ENCODE data around the gene SLC17A3. TPM values are rescaled to one million over a fixed set of nuclear protein-coding genes. Genes with fewer than 3 reads are reported as not detected.

SLC17A3 gene
- total RNA-seq, 1 experiment from 2014 or later: not detected

GRCh38 chr6:25815194-25815593 lies 58.8 kb downstream of the SLC17A3 start:
- ChIA-PET CTCF (no interaction called here), POLR2A (no interaction called here)
- H3K4me1 ChIP-seq (ENCODE audit: control insufficient read depth, insufficient read depth, low read length): no peaks in the 10 kb centered on the region
- no peak overlapping the region for H3K4me3 ChIP-seq (ENCODE audit: low read depth in 2 of 2, low read length in 2 of 2)
- H3K9me3 ChIP-seq (ENCODE audit: control insufficient read depth, insufficient read depth, low read depth, low read length): no peaks in the 10 kb centered on the region
- no peak for TF ChIP-seq SIN3A (IDR thresholded peaks at IDR 0.05; ENCODE audit: borderline replicate concordance, insufficient read depth, low read depth, low read length)
- H3K27ac ChIP-seq (ENCODE audit: low read length): no peak overlapping the region
- H3K27me3 ChIP-seq (ENCODE audit: control insufficient read depth, insufficient read depth, low read length): peaks cover 3% of the 10 kb centered on the region; the same call in 1 of the 2 replicates
- no TSS peak for BruUV-seq (replicated peaks)
- in situ Hi-C loops (cut with HindIII; ENCODE audit: low pct_unique_long_range_greater_than_20kb, low sequenced_read_pairs): no loop called here
- intact Hi-C loops (cut with micrococcal nuclease; ENCODE audit: unreplicated experiment): no loop called here
- DNase-seq (ENCODE audit: low read depth, low spot score) (no peak), ATAC-seq (no peak)
- no peaks in the 10 kb centered on the region for H3K36me3 ChIP-seq (ENCODE audit: control insufficient read depth, insufficient read depth, low read length)

GRCh38 chr6:25804804-25805203 lies 69.2 kb downstream of the SLC17A3 start:
- ChIA-PET CTCF (no interaction called here), POLR2A (interaction anchor here (0.6 kb wide), 1 partner anchor 475 kb away, joined by 3 read pairs; no protein-coding TSS in a partner anchor)
- DNase-seq (ENCODE audit: low read depth, low spot score) (no peak), ATAC-seq (no peak)
- in situ Hi-C loops (cut with HindIII; ENCODE audit: low pct_unique_long_range_greater_than_20kb, low sequenced_read_pairs): no loop called here
- no peaks in the 10 kb centered on the region for H3K36me3 ChIP-seq (ENCODE audit: control insufficient read depth, insufficient read depth, low read length)
- no peak overlapping the region for H3K27ac ChIP-seq (ENCODE audit: low read length)
- H3K27me3 ChIP-seq (ENCODE audit: control insufficient read depth, insufficient read depth, low read length): 0 out of 2 replicates have a peak, but pooled peaks cover 2% of the 10 kb centered on the region
- no peak overlapping the region for H3K4me3 ChIP-seq (ENCODE audit: low read depth in 2 of 2, low read length in 2 of 2)
- BruUV-seq (replicated peaks): no TSS peak
- H3K4me1 ChIP-seq (ENCODE audit: control insufficient read depth, insufficient read depth, low read length): no peaks in the 10 kb centered on the region
- H3K9me3 ChIP-seq (ENCODE audit: control insufficient read depth, insufficient read depth, low read depth, low read length): no peaks in the 10 kb centered on the region
- intact Hi-C loops (cut with micrococcal nuclease; ENCODE audit: unreplicated experiment): no loop called here
- TF ChIP-seq, protein P1, sequence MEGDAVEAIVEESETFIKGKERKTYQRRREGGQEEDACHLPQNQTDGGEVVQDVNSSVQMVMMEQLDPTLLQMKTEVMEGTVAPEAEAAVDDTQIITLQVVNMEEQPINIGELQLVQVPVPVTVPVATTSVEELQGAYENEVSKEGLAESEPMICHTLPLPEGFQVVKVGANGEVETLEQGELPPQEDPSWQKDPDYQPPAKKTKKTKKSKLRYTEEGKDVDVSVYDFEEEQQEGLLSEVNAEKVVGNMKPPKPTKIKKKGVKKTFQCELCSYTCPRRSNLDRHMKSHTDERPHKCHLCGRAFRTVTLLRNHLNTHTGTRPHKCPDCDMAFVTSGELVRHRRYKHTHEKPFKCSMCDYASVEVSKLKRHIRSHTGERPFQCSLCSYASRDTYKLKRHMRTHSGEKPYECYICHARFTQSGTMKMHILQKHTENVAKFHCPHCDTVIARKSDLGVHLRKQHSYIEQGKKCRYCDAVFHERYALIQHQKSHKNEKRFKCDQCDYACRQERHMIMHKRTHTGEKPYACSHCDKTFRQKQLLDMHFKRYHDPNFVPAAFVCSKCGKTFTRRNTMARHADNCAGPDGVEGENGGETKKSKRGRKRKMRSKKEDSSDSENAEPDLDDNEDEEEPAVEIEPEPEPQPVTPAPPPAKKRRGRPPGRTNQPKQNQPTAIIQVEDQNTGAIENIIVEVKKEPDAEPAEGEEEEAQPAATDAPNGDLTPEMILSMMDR (IDR thresholded peaks at IDR 0.05): no peak
- TF ChIP-seq REST (IDR thresholded peaks at IDR 0.05; ENCODE audit: insufficient read depth in 1 of 2, low read depth in 2 of 2, low read length in 1 of 2): no peak
- TF ChIP-seq POLR2AphosphoS5 (IDR thresholded peaks at IDR 0.05; ENCODE audit: low read depth, low read length): no peak
- no peak for TF ChIP-seq TCF7L2 (IDR thresholded peaks at IDR 0.05; ENCODE audit: low read depth, low read length)
- TF ChIP-seq SIN3A (IDR thresholded peaks at IDR 0.05; ENCODE audit: borderline replicate concordance, insufficient read depth, low read depth, low read length): no peak

GRCh38 chr6:25801436-25801835 lies 72.6 kb downstream of the SLC17A3 start:
- Histone ChIP-seq H3K4me1 (ENCODE audit: control insufficient read depth, insufficient read depth, low read length) (no peaks in the 10 kb centered on the region), H3K36me3 (ENCODE audit: control insufficient read depth, insufficient read depth, low read length) (no peaks in the 10 kb centered on the region), H3K9me3 (ENCODE audit: control insufficient read depth, insufficient read depth, low read depth, low read length) (no peaks in the 10 kb centered on the region), H3K27me3 (ENCODE audit: control insufficient read depth, insufficient read depth, low read length) (0 out of 2 replicates have a peak, but pooled peaks cover 2% of the 10 kb centered on the region), H3K27ac (ENCODE audit: low read length) (no peak overlapping the region), H3K4me3 (ENCODE audit: low read depth in 2 of 2, low read length in 2 of 2) (no peak overlapping the region)
- no TSS peak for BruUV-seq (replicated peaks)
- ChIA-PET CTCF (no interaction called here), POLR2A (no interaction called here)
- no peak for ATAC-seq
- no peak for TF ChIP-seq TCF7L2 (IDR thresholded peaks at IDR 0.05; ENCODE audit: low read depth, low read length)
- TF ChIP-seq REST (IDR thresholded peaks at IDR 0.05; ENCODE audit: insufficient read depth in 1 of 2, low read depth in 2 of 2, low read length in 1 of 2): no peak
- TF ChIP-seq POLR2AphosphoS5 (IDR thresholded peaks at IDR 0.05; ENCODE audit: low read depth, low read length): no peak
- TF ChIP-seq, protein P1 (IDR thresholded peaks at IDR 0.05): no peak
- no peak for TF ChIP-seq SIN3A (IDR thresholded peaks at IDR 0.05; ENCODE audit: borderline replicate concordance, insufficient read depth, low read depth, low read length)
- intact Hi-C loops (cut with micrococcal nuclease; ENCODE audit: unreplicated experiment) (no loop called here), in situ Hi-C loops (cut with HindIII; ENCODE audit: low pct_unique_long_range_greater_than_20kb, low sequenced_read_pairs) (no loop called here)
- no peak for DNase-seq (ENCODE audit: low read depth, low spot score)
